GM19324 (cell line): ENCODE measurements around the gene INCENP.
"Not testable (repeated sequence)": the region's sequence is repeated elsewhere in the genome, so short reads cannot be mapped to it uniquely, and the experiment has no call there.

Experiments
- ATAC-seq: cut with Tn5 transposase; IDR thresholded peaks from one replicate; pipeline ENCODE4 v1.9.1; 2021; ENCODE audit warnings: mild to moderate bottlenecking, moderate library complexity; ENCODE audit not compliant: unreplicated experiment, low FRiP score

The INCENP gene

GRCh38 chr11:62166371-62166770 lies 42.6 kb downstream of the INCENP start:
- ATAC-seq: no peak

GRCh38 chr11:62169448-62169847 lies 45.6 kb downstream of the INCENP start:
- ATAC-seq: no peak

GRCh38 chr11:62169935-62170334 lies 46.1 kb downstream of the INCENP start:
- no peak for ATAC-seq

- no peak for ATAC-seq
These were observed 47.5 kb downstream of the INCENP start for GRCh38 chr11:62171261-62171723.

- ATAC-seq: no peak
These were observed 48.5 kb downstream of the INCENP start for GRCh38 chr11:62172294-62172693.

GRCh38 chr11:62176766-62177165 lies 53.0 kb downstream of the INCENP start:
- ATAC-seq: no peak

GRCh38 chr11:62179995-62180394 lies 56.2 kb downstream of the INCENP start:
- ATAC-seq: no peak

GRCh38 chr11:62181097-62181496 lies 57.3 kb downstream of the INCENP start:
- ATAC-seq: no peak

- no peak for ATAC-seq
These were observed 58.5 kb downstream of the INCENP start for GRCh38 chr11:62182147-62182891.

- no peak for ATAC-seq
These were observed 62.4 kb downstream of the INCENP start for GRCh38 chr11:62186195-62186594.

- ATAC-seq: no peak
These were observed 66.2 kb downstream of the INCENP start, which contains the start of gene SCGB1D1 for GRCh38 chr11:62190011-62190410. Gene SCGB1D1 (plus strand): TSS chr11:62190216. CDS start chr11:62190285, 69 bp downstream.

GRCh38 chr11:62193952-62194351 lies 70.1 kb downstream of the INCENP start:
- no peak for ATAC-seq

GRCh38 chr11:62195010-62195409 lies 71.2 kb downstream of the INCENP start:
- ATAC-seq: not testable (repeated sequence)

- ATAC-seq: no peak
These were observed 72.1 kb downstream of the INCENP start for GRCh38 chr11:62195945-62196344.

GRCh38 chr11:62197400-62197799 lies 73.6 kb downstream of the INCENP start:
- ATAC-seq: not testable (repeated sequence)

- no peak for ATAC-seq
These were observed 77.6 kb downstream of the INCENP start for GRCh38 chr11:62201376-62201775.
